Stimulated activated CD8-positive, alpha-beta memory T cell treated with anti-CD3 and anti-CD28 coated beads, Interleukin-12 subunit alpha, Interleukin-12 subunit beta, amount 100 ng/mL, for 24 hours (primary cell): ENCODE data around the gene IRF2BP1.
"Not testable (repeated sequence)": the region's sequence is repeated elsewhere in the genome, so short reads cannot be mapped to it uniquely, and the experiment has no call there.

Experiments
- DNase-seq: peaks from one replicate; pipeline ENCODE4 v3.0.0-alpha.2; 2020; ENCODE audit errors: extremely low read depth

IRF2BP1 gene

DNA sequence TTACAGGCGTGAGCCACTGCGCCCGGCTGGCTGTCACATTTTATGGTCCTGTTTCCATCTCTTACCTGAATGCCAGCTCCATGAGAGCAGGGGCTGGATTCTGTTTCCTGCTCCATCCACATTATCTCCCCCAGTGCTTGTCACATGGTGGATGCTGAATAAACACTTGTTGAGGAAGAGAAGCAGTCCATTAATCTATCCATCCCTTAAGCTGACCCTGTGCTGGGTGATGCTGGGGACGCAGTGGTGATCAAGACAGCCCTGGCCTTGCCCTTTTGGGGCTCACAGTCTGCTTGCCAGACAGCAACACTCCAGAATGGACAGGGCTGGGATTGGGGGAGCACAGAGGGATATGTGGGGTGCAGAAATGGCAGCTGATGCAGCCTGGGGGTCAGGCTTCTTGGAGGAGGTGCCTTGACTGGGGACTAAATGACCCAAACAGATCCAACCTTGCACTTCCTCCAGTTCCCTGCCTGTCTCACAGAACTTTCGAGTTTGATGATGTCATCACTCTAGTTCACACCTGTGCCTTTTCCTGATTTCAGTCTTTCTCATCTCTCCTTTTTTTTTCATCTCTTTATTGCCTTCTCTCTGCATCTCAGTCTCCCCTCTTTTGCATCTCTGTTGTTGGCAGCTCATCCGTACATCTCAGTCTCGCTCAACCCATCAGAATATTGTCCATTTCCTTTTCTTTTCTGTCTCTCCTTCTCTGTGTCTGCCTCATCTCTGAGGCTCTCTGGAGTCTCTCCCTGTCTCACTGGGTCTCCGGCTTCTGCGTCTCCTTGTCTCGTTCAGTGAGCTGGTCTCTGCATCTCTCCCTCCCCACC lies 4.6 kb downstream of the IRF2BP1 start:
- DNase-seq = no peak

DNA sequence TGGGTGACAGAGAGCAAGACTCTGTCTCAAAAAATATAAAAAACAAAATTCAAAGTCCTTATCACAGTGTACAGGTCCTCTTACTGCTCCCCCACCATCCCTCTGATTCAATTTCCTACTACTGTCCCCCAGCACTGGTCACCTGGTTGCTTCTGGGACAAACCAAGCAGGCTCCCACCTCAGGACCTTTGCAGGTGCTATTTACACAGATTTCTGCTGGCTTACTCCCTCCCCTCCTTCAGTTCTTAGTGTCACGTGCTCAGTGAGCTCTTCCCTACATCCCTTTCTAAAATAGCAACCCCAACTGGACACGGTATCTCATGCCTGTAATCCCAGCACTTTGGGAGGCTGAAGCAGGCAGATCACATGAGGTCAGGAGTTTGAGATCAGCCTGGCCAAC lies 6.0 kb downstream of the IRF2BP1 start:
- DNase-seq = no peak

GRCh38 chr19:45879055-45879454 lies 6.9 kb downstream of the IRF2BP1 start:
- DNase-seq = no peak

DNA sequence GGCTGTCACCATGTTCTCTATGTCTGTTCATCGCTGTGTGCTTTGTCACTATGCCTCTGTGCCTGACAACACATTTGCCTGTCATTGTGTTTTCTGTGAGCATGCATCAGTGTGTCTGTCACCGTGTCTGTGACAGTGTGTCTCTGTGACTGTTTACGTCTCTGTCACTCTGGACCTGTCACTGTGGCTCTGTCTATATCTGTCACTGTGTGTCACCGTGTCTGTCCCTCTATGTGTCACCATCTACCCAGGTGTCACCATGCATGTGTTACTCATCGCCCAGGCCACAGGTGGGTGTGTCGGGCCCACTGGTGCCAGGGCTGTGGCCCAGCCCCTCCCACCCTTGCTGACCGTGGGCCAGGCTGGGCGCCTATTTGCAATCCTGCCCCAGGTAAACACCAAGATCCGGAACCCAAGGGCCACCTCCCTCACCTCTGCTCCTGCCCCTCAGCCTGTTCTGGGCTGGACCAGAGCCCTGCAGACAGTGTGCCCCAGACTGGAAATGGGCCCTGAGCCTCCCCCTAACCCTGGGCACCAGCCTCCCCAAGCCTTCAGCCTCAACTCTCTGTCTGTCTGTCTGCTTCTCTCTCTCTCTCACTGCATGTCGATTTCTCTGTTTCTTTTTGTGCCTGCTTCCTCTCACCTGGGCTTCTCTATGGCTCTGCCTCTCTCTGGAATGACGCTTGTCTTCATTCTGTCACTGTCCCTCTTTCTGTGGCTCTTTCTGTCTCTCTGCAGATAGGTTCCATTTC lies 7.7 kb downstream of the IRF2BP1 start:
- DNase-seq = no peak

- DNase-seq = no peak
Observed at GRCh38 chr19:45876411-45877197, 9.3 kb downstream of the IRF2BP1 start.

DNA sequence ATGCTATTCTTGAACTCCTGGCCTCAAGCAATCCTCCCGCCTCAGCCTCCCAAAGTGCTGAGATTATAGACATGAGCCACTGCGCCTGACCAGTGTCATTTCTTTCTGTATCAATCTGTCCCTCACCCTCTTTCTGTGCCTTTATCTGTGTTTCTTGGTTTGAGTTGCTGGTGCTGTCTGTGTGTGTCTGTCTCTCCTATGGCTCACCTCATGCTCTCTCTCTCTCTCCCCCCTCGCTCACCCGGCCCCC lies 9.9 kb downstream of the IRF2BP1 start:
- no peak for DNase-seq

DNA sequence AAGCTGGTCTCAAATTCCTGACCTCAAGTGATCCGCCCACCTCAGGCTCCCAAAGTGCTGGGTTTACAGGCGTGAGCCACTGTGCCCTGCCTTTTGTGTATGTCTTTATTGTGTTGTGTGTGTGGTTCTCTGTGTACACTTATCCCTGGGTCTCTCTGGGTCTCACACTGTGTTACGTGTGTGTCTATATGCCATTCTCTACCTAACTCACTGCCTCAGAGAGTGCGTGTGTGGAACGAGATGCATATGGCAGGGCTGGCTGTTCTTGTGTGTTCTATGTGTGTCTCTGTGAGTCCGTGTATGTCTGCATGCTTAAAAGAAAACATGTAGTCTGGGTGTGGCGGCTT lies 11.3 kb downstream of the IRF2BP1 start:
- no peak for DNase-seq

DNA sequence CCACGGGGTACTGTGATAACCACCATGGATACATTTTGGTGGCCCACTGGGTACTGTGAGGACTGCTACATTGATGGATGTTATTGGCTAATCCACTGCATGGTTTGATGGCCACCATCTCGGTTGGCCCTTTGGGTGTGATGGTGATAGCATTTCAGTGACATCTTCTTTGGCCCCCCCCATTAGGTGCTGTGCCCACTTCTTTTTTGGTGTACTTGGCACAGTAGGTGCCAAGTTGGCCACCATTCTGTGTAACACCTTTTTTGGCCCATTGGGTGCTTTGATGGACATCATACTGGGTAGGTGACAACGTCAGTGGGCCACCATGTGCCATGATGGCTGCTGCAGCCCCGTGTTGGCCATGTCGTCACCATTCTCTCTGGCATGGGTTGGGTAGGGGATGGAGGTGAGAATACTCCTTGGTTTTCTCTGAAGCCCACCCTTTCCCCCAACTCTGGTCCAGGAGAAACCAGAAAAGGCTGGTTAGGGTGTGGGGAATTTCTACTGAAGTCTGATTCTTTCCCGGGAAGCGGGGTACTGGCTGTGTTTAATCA lies 12.6 kb downstream of the IRF2BP1 start:
- DNase-seq = no peak

DNA sequence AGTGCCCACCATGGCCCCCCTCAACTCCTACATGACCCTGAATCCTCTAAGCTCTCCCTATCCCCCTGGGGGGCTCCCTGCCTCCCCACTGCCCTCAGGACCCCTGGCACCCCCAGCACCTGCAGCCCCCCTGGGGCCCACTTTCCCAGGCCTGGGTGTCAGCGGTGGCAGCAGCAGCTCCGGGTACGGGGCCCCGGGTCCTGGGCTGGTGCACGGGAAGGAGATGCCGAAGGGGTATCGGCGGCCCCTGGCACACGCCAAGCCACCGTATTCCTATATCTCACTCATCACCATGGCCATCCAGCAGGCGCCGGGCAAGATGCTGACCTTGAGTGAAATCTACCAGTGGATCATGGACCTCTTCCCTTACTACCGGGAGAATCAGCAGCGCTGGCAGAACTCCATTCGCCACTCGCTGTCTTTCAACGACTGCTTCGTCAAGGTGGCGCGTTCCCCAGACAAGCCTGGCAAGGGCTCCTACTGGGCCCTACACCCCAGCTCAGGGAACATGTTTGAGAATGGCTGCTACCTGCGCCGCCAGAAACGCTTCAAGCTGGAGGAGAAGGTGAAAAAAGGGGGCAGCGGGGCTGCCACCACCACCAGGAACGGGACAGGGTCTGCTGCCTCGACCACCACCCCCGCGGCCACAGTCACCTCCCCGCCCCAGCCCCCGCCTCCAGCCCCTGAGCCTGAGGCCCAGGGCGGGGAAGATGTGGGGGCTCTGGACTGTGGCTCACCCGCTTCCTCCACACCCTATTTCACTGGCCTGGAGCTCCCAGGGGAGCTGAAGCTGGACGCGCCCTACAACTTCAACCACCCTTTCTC lies 13.6 kb downstream of the IRF2BP1 start:
- DNase-seq = no peak

DNA sequence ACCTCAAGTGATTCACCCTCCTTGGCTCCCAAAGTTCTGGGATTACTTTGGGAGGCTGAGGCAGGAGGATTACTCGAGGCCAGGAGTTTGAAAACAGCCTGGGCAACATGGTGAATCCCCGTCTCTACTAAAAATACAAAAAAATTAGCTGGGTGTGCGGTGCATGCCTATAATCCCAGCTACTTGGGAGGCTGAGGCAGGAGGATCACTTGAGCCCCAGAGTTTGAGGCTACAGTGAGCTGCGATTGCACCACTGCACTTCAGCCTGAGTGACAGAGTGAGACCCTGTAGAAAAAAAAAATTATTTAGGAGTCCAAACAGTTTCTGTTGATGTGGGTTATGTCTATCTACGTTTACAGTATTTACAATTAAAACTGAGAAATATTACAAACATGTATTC lies 15.1 kb downstream of the IRF2BP1 start:
- no peak for DNase-seq

DNA sequence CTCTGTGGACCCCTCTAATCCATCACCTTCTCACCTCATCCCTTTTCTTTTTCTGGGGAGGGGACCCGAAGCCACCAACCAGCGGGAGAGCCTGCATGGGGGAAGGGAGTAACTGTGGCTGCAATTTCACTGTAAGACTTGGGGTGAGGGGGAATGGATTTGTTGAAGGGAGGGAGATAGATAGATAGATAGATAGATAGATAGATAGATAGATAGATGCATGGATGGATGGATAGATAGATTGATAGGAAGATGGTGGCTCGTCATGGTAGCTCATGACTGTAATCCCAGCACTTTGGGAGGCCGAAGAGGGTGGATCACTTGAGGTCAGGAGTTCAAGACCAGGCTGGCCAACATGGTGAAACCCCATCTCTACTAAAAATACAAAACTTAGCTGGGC lies 18.7 kb downstream of the IRF2BP1 start:
- DNase-seq = not testable (repeated sequence)

- no peak for DNase-seq
Observed at GRCh38 chr19:45866400-45867176, 19.4 kb downstream of the IRF2BP1 start.

- DNase-seq = no peak
Observed at GRCh38 chr19:45865269-45865948, 20.5 kb downstream of the IRF2BP1 start.

DNA sequence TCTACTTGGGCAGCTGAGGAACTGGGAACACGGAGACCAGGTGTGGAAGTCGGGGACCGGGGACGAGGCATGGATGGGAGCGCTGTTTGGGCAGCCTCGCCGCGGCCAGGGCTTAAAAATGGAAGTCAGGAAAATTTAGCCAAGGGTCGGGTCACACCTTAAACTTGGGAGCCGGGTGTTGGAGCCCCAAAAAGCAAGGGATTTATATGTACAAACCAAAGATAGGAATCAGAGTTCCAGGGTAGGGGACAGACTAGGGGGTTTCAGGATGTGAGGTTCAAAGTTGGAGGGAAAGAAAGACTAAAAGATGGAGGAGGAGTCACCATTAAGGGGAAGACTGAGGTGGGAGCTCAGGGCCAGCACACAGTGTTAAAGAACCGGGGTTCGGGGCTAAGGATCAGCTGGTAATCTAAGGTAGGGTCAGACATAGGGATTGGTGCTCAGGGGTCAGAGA lies 21.3 kb downstream of the IRF2BP1 start:
- no peak for DNase-seq

DNA sequence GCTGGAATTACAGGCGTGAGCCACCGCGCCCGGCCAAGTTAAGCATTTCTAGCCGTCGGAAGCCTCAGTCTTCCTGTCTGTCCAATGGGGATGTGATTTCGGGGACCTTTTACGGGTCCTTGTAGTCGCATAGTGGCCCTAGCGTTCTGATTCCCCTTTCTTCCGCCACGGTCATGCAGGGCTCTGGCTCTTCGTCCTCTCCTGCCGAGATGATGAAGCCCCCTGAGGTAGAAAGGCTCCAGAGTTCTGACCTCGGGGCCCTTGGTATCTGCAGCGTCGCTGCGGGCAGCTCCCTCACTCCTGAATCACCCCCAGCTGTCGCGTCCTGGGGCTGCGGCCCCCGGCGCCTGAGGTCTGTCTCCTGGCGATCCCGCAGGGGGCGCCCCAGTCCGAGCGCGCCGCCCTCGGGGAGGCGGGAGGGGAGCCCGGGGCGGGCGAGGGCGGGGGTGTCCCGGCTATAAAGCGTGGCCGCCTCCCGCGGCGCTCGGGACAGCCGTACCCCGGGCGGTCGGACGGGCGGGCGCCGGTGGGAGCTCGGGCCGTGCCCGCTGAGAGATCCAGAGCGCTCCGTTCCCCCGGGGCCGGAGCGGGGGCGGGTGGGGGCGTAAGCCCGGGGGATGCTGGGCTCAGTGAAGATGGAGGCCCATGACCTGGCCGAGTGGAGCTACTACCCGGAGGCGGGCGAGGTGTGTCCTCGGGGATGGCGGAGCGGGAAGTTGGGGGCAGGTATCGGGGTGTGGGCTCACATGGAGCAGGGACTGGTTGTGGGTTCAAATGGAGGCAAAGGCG lies 21.9 kb downstream of the IRF2BP1 start, which contains the start of gene FOXA3:
FOXA3 (plus strand) TSS at position 487 of the 789 bp plus-strand sequence; CDS start at position 618, 131 bp downstream.
- DNase-seq = no peak

DNA sequence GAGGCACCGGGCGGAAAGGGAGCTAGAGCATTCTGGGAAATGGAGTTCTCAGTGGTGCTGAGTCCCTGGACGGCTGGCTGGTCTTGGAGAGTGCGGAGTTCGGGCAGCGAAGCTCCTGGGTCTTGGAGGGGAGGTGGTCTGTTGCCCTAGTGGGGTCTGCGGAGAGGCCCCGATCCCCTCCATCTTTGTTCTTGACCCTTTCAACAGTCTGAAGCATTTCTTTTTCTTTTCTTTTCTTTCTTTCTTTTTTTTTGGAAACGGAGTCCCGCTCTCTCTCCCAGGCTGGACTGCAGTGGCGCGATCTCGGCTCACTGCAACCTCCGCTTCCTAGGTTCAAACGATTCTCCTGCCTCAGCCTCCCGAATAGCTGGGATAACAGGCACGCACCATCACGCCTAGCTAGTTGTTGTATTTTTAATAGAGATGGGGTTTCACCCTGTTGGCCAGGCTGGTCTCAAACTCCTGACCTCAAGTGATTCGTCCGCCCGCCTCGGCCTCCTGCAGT lies 22.6 kb downstream of the IRF2BP1 start:
- no peak for DNase-seq

DNA sequence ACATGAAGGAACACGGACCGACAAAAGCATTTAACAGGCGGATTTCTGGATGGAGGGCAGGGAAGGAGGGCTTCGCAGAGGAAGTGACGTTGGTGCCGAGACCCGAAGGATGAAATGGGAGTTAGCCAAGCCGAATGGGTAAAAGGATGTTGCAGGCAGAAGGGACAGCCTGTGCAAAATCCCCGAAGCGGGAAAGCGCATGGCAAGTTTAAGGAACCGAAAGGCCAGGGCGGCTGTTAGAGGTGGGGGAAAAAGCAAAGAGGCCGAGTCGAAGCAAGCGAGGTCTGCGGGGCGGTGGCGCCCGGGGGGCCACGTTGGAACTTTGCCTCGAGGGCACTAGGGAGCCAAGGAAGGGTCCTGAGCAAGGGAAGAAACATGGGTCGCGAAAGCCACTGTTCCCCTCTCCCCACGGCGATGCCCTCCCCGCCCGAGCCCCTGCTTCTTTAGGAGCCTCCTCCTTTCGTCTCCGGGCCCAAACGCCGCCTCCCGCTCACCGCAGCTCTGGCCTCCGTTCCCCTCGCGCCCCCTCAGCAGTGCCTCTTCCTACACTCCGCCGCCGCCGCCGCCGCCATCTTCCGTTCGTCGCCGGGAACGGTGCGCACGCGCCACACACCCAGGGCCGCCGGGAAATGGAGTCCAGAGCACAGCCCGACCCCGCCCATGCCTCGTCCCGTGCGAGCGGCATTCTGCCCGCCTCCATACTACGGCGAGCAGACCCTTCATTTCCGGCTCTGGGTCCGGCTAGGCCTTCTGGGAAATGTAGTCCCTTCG lies 23.2 kb downstream of the IRF2BP1 start, which contains the start of gene SYMPK:
SYMPK (minus strand) TSS at position 584 of the 771 bp plus-strand sequence. CDS start 8,652 bp downstream, outside the sequence.
- peak; percentile 97 for DNase-seq

GRCh38 chr19:45862271-45862563 lies 23.7 kb downstream of the IRF2BP1 start:
- DNase-seq = no peak
